K562 (cell line): ENCODE results near the gene ADCY5.

Source experiments
- BRD9 ChIP-seq: fragments of 450-650 bp; IDR thresholded peaks from 2 replicates; pipeline ENCODE4 v1.6.1; 2018; ENCODE audit warnings: low read depth; ENCODE audit not compliant: partially characterized antibody
- CTCF ChIP-seq, 3 experiments: IDR thresholded peaks in 2 of 3; conservative IDR thresholded peaks in 1 of 3; 2 replicates each; pipeline ENCODE4 v1.5.1; 2011 to 2012; ENCODE audit warnings: low read length in 3 of 3, mild to moderate bottlenecking in 3 of 3, control low read depth in 2 of 3, improper control_type of control experiment in 1 of 3, inconsistent platforms in 1 of 3, low read depth in 1 of 3, mixed read lengths in 1 of 3, moderate library complexity in 1 of 3; ENCODE audit not compliant: insufficient read depth in 2 of 3
- NFRKB ChIP-seq: fragments of 450-650 bp; IDR thresholded peaks from 2 replicates; pipeline ENCODE4 v1.6.1; 2016; ENCODE audit warnings: low read depth
- RAD51 ChIP-seq: fragments of 450-650 bp; IDR thresholded peaks from 2 replicates; pipeline ENCODE4 v1.7.1; 2016; ENCODE audit warnings: low read depth, mild to moderate bottlenecking, borderline replicate concordance
- SETDB1 ChIP-seq: IDR thresholded peaks from one replicate; pipeline ENCODE4 v1.6.1; 2012; ENCODE audit warnings: low read length, control low read depth, inconsistent platforms
- ZKSCAN8 ChIP-seq: fragments of 200-800 bp; sonication (Bioruptor generic); IDR thresholded peaks from 2 replicates; pipeline ENCODE4 v1.6.1; 2016; ENCODE audit warnings: missing genetic modification characterization, missing compliant biosample characterization
- ZNF311 ChIP-seq: fragments of 250-450 bp; sonication (Bioruptor Pico); IDR thresholded peaks from 2 replicates; pipeline ENCODE4 v1.4.0; 2020; ENCODE audit warnings: mild to moderate bottlenecking, moderate library complexity
- TF ChIP-seq, protein P1 (sequence below): fragments of 250-450 bp; sonication (Bioruptor Pico); IDR thresholded peaks from 2 replicates; pipeline ENCODE4 v1.5.0; 2021; ENCODE audit warnings: mild to moderate bottlenecking, borderline replicate concordance
- TF ChIP-seq, protein P2 (sequence below): sonication (generic); formaldehyde crosslinking; IDR thresholded peaks from 2 replicates; pipeline ENCODE4 v1.8.0; 2022; ENCODE audit warnings: missing genetic modification reagents, mild to moderate bottlenecking, borderline replicate concordance

GRCh38 chr3:123322866-123323265 is 126.0 kb downstream of the ADCY5 start:
- TF ChIP-seq, protein P1, sequence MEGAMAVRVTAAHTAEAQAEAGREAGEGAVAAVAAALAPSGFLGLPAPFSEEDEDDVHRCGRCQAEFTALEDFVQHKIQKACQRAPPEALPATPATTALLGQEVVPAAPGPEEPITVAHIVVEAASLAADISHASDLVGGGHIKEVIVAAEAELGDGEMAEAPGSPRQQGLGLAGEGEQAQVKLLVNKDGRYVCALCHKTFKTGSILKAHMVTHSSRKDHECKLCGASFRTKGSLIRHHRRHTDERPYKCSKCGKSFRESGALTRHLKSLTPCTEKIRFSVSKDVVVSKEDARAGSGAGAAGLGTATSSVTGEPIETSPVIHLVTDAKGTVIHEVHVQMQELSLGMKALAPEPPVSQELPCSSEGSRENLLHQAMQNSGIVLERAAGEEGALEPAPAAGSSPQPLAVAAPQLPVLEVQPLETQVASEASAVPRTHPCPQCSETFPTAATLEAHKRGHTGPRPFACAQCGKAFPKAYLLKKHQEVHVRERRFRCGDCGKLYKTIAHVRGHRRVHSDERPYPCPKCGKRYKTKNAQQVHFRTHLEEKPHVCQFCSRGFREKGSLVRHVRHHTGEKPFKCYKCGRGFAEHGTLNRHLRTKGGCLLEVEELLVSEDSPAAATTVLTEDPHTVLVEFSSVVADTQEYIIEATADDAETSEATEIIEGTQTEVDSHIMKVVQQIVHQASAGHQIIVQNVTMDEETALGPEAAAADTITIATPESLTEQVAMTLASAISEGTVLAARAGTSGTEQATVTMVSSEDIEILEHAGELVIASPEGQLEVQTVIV: no peak
- no peak for TF ChIP-seq RAD51
- TF ChIP-seq ZNF311 (CRISPR knock-in tag): no peak
- no peak for TF ChIP-seq BRD9
- TF ChIP-seq ZKSCAN8 (CRISPR knock-in tag): no peak
- no peak for TF ChIP-seq NFRKB
- TF ChIP-seq CTCF (IDR thresholded peaks at IDR 0.05 in 2 of 3, conservative IDR thresholded peaks at IDR 0.05 in 1 of 3; ENCODE audit: insufficient read depth in 2 of 3, low read depth in 1 of 3, low read length in 3 of 3): no peak
- TF ChIP-seq, protein P2, sequence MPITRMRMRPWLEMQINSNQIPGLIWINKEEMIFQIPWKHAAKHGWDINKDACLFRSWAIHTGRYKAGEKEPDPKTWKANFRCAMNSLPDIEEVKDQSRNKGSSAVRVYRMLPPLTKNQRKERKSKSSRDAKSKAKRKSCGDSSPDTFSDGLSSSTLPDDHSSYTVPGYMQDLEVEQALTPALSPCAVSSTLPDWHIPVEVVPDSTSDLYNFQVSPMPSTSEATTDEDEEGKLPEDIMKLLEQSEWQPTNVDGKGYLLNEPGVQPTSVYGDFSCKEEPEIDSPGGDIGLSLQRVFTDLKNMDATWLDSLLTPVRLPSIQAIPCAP (CRISPR knock-in tag): no peak
- no peak for TF ChIP-seq SETDB1
